ENCODE results near the gene SYCE1. TPM values are rescaled to one million over a fixed set of nuclear protein-coding genes. Genes with fewer than 3 reads are reported as not detected.
A peak's percentile ranks its signal among the peaks of the same experiment; 100 is the strongest.
"Not testable (repeated sequence)": the region's sequence is repeated elsewhere in the genome, so short reads cannot be mapped to it uniquely, and the experiment has no call there.

SYCE1 gene
- total and polyA plus RNA-seq, 12 donors, result 0.52 to 9.2 (median 1.4) TPM; not detected in 3

- DNase-seq, result peak; percentile 76 to 87 (median 83)
- WGBS, 4 donors, result 1 to 16% (median 3%) methylated on average over 5 to 33 of the region's 33 CpGs
- intact Hi-C loops (cut with DNase I), result no loop called here
Observed at GRCh38 chr10:133520193-133520738, 45.1 kb downstream of the SYCE1 start.

GRCh38 chr10:133518517-133518916 lies 46.9 kb downstream of the SYCE1 start:
- H3K27me3 ChIP-seq; H3K27ac ChIP-seq; intact Hi-C loops (cut with DNase I); H3K4me3 ChIP-seq; H3K9me3 ChIP-seq (replicated peaks in 1 of 3); DNase-seq; H3K36me3 ChIP-seq (replicated peaks in 1 of 2); H3K4me1 ChIP-seq (replicated peaks in 1 of 2): not testable (repeated sequence)
- 83 to 89% (median 86%) methylated on average over 5 of the region's 5 CpGs for WGBS, 4 donors

More at GRCh38 chr10:133520193-133520738, 45.1 kb downstream of the SYCE1 start:
- TF ChIP-seq, protein P1, sequence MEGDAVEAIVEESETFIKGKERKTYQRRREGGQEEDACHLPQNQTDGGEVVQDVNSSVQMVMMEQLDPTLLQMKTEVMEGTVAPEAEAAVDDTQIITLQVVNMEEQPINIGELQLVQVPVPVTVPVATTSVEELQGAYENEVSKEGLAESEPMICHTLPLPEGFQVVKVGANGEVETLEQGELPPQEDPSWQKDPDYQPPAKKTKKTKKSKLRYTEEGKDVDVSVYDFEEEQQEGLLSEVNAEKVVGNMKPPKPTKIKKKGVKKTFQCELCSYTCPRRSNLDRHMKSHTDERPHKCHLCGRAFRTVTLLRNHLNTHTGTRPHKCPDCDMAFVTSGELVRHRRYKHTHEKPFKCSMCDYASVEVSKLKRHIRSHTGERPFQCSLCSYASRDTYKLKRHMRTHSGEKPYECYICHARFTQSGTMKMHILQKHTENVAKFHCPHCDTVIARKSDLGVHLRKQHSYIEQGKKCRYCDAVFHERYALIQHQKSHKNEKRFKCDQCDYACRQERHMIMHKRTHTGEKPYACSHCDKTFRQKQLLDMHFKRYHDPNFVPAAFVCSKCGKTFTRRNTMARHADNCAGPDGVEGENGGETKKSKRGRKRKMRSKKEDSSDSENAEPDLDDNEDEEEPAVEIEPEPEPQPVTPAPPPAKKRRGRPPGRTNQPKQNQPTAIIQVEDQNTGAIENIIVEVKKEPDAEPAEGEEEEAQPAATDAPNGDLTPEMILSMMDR (IDR thresholded peaks at IDR 0.05), result peak; percentile 48 to 78 (median 68)
- TF ChIP-seq POLR2A (IDR thresholded peaks at IDR 0.05), result no peak
- Histone ChIP-seq H3K9me3 (replicated peaks in 1 of 3) (peaks cover 0 to 10% (median 0%) of the 10 kb centered on the region in 3 donors), H3K36me3 (replicated peaks in 1 of 2) (no peaks in the 10 kb centered on the region), H3K4me1 (replicated peaks in 1 of 2) (no peaks in the 10 kb centered on the region), H3K27ac (no peak overlapping the region), H3K4me3 (peak overlapping the region in 2 of 4 donors; percentile 11 to 54), H3K27me3 (no peaks in the 10 kb centered on the region)

- Histone ChIP-seq H3K9me3 (replicated peaks in 1 of 3) (no peaks in the 10 kb centered on the region), H3K36me3 (replicated peaks in 1 of 2) (no peaks in the 10 kb centered on the region), H3K4me1 (replicated peaks in 1 of 2) (no peaks in the 10 kb centered on the region), H3K27me3 (no peaks in the 10 kb centered on the region), H3K4me3 (no peak overlapping the region), H3K27ac (no peak overlapping the region)
- TF ChIP-seq, protein P1 (IDR thresholded peaks at IDR 0.05), result no peak
- TF ChIP-seq POLR2A (IDR thresholded peaks at IDR 0.05), result no peak
- no peak for DNase-seq
- 59 to 68% (median 63%) methylated on average over 4 of the region's 4 CpGs for WGBS, 4 donors
- intact Hi-C loops (cut with DNase I), result no loop called here
Observed at GRCh38 chr10:133516057-133516456, 49.3 kb downstream of the SYCE1 start.

- no peaks in the 10 kb centered on the region for H3K4me1 ChIP-seq (replicated peaks in 1 of 2)
- no peaks in the 10 kb centered on the region for H3K9me3 ChIP-seq (replicated peaks in 1 of 3)
- H3K4me3 ChIP-seq, result no peak overlapping the region
- no peaks in the 10 kb centered on the region for H3K36me3 ChIP-seq (replicated peaks in 1 of 2)
- no peak for DNase-seq
- 67 to 76% (median 69%) methylated on average over 4 of the region's 4 CpGs for WGBS, 4 donors
- TF ChIP-seq POLR2A (IDR thresholded peaks at IDR 0.05), result no peak
- TF ChIP-seq, protein P1 (IDR thresholded peaks at IDR 0.05), result no peak
- H3K27me3 ChIP-seq, result no peaks in the 10 kb centered on the region
- intact Hi-C loops (cut with DNase I), result no loop called here
- H3K27ac ChIP-seq, result no peak overlapping the region
Observed at GRCh38 chr10:133515471-133515870, 49.9 kb downstream of the SYCE1 start.

DNA sequence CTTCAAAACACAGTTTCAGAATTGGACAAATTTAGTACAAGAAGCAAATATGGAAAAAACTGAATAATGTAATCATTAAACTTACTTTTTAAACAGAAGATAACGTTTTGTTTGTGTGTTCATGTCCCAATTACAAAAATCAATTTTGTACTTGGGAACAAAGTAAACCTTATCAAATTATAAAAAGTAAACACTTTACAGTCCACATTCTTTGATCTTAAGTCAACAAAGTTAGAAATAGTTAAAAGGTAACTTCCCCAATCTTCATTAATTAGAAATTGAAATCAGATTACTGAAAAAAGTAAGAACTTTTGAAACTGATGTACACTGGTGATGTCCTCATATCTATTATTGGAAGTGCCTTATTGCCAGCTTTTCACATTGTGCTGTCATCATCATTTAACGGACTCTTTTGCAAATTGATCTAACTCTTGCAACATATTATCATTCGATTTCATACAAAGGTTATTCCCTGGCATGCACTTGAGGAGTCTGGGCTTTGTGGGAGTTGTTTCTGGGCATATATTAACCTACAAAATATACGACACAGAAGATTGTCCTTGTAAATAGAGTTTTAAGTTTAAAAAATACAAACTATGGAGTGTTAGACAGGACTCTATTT lies 53.4 kb downstream of the SYCE1 start:
- intact Hi-C loops (cut with DNase I), result no loop called here
- H3K4me1 ChIP-seq (replicated peaks in 1 of 2), result no peaks in the 10 kb centered on the region
- H3K9me3 ChIP-seq (replicated peaks in 1 of 3), result peaks cover 0 to 6% (median 0%) of the 10 kb centered on the region in 3 donors
- no peak for DNase-seq
- TF ChIP-seq, protein P1 (IDR thresholded peaks at IDR 0.05), result no peak
- no peak for TF ChIP-seq POLR2A (IDR thresholded peaks at IDR 0.05)
- no peaks in the 10 kb centered on the region for H3K27me3 ChIP-seq
- no peak overlapping the region for H3K27ac ChIP-seq
- H3K4me3 ChIP-seq, result no peak overlapping the region
- WGBS, 4 donors, result 45 to 62% (median 54%) methylated on average over 4 of the region's 4 CpGs
- no peaks in the 10 kb centered on the region for H3K36me3 ChIP-seq (replicated peaks in 1 of 2)

Measured in adrenal gland (tissue), 12 donors.